GM11168 (cell line): ENCODE measurements around the gene CPB1.
"Not testable (repeated sequence)": the region's sequence is repeated elsewhere in the genome, so short reads cannot be mapped to it uniquely, and the experiment has no call there.

Source experiments
- in situ Hi-C: fragments of 300-500 bp; cut with MboI; formaldehyde crosslinking; loops from one replicate; pipeline ENCODE4 v1.12.0; 2022; ENCODE audit warnings: low sequenced_read_pairs; ENCODE audit not compliant: unreplicated experiment

Gene CPB1

DNA sequence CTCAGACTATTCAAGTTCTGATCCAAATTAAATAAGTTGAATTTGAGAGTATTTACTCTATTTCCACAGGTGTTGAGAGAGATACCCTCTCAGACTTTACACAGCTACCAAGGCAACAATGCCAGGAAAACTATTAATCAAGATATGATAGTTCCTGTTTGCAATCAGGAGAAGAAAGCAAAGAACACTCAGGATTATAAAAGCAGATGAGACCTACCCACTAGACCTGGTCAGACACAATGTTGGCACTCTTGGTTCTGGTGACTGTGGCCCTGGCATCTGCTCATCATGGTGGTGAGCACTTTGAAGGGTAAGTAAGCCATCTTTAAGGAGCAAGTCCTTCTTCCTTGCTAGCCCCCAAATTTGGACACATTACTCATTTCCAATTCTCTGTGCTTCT lies at the start of gene CPB1:
Gene CPB1 (plus strand): TSS at position 227 of the 400 bp plus-strand sequence. CDS start 13 bp downstream, at position 240.
- in situ Hi-C loops = no loop called here

DNA sequence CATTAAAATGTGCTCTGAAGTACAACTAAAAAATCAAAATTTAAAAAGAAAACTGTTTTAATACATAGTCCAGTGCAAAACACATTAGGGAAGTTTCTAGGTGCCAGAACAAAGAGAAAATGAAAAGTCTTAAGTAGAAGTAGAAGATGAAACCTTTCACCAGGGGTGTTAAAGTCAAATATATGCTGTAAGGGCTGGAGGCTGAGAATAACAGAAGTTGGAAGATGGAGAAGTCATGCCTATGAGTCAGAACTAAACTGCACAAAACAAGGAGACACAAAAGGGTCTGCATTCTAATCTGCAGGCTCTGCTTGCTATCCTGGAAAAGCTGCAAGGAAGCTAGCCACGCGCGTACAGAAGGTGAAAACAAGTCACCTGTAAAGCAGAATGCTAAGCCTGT lies 48.7 kb upstream of the CPB1 start:
- in situ Hi-C loops = no loop called here

DNA sequence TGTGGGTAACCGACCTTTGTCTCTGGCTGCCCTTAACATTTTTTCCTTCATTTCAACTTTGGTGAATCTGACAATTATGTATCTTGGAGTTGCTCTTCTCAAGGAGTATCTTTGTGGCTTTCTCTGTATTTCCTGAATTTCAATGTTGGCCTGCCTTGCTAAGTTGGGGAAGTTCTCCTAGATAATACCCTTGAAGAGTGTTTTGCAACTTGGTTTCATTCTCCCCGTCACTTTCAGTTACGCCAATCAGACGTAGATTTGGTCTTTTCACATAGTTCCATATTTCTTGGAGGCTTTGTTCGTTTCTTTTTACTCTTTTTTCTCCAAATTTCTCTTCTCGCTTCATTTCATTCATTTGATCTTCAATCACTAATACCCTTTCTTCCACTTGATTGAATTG lies 42.6 kb upstream of the CPB1 start:
- in situ Hi-C loops = not testable (repeated sequence)

DNA sequence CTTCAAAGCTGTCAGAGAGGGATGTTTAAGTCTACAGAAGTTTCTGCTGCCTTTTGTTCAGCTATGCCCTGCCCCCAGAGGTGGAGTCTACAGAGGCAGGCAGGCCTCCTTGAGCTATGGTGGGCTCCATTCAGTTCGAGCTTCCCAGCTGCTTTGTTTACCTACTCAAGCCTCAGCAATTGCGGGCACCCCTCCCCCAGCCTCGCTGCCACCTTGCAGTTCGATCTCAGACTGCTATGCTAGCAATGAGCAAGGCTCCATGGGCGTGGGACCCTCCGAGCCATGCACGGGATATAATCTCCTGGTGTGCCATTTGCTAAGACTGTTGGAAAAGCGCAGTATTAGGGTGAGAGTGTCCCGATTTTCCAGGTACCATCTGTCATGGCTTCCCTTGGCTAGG lies 41.5 kb upstream of the CPB1 start:
- in situ Hi-C loops = not testable (repeated sequence)

DNA sequence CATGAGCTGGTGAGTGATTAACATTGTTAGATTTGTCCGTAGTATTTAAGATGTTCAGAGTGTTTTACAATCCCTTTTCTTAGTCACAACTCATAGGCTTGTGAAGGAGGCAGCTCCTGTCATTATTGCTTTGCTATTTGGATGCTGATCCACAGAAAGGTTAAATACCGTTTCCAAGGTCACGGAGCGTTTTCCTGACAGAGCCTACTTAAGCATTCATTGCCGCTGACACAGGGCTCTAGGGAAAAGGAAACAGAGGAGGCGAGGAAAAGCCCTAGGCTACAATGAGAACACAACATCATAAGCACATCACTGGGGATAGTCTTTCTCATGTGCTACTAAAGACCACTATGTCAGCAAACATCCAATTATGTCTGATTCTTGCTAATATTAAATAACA lies 38.5 kb upstream of the CPB1 start:
- in situ Hi-C loops = no loop called here

DNA sequence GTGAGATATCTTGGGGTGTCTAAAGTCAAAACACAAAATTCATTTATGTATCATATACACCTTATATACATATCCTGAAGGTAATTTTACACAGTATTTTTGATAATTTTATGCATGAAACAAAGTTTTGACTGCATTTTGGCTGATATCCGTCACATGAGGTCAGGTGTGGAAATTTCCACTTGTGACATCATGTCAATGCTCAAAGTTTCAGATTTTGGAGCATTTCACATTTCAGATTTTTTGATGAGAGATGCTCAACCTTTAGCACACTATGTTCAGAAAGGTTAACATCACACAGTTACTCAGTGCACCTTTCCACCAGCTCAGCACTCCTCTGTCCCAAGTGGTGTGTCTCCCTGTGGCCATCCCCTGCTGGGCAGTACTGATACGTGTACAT lies 37.7 kb upstream of the CPB1 start:
- in situ Hi-C loops = no loop called here

DNA sequence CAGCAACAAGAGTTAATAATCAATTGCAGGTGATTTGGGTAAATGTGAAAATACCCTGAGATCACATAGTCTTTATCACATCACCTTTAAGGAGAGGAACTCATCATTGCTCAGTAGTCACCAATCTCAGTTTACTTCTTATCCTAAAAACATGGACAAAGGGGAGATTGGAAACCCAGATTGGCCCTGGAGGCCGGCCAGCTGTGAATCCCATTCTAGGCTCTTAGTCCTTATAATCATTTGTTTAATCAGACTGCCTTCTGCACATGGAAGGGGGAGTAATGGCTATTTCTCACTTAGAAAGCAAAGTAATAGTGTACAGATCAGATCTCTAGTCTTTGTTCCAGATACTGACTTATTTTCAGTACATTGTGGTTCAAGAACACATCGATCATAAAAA lies 37.2 kb upstream of the CPB1 start:
- in situ Hi-C loops = no loop called here

DNA sequence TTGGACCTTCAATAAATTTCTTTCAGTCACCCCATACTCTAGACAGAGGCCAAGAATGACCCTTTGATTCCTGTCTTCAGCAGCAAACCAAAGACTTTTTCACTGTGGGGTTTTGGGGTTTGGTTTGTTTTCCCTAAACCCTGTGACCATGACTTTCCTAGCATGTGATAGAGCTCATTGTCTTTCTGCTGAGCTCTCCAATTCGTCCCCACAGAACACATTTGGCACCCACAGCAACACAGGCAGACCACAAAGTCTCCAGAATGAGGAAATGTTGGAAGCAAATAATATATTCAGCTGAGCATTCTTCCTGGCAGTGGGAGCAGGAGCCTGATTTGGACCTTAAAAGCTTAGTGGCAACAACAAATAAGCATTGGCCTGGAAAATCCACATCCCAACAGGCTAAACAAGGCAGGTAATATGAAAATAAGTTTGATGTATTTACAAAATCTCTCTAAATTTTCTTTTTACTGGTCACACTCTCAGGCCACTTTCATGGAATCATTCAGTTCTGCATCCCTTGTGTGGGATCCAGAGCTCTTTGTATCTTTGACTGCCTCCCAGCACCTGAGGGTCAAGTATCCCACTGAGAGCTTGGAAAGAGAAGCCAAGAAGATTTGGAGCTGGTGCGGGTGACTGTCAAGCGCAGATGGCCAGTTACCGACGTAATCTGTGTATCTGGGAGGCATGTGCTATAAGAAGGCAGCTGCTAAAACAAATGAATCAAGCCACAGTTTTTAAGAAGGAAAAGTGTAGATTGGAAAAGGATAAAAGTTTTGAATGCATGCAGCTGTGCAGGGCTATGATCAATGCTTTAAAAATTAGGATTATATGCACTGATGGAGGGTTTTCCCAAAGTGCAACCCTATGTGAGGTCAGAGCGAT lies 36.5 kb upstream of the CPB1 start:
- in situ Hi-C loops = no loop called here

DNA sequence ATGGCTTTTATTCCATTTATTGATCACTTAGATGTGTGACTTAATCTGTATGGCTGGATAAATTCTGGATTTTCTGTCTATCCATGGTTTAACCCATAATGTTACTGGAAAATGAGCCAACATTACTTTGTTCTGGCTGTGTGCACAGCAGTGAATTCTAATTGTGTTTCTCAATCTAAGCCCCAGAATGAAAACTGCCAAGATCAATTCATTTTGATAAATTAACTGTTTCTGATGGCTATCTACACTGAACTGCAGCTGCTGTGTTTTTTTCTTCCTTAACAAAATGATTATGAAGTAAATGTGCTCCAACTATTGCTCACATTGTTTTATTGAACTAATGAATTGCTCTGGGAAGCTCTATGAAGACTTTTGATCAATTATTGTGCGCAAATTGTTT lies 35.7 kb upstream of the CPB1 start:
- in situ Hi-C loops = no loop called here

DNA sequence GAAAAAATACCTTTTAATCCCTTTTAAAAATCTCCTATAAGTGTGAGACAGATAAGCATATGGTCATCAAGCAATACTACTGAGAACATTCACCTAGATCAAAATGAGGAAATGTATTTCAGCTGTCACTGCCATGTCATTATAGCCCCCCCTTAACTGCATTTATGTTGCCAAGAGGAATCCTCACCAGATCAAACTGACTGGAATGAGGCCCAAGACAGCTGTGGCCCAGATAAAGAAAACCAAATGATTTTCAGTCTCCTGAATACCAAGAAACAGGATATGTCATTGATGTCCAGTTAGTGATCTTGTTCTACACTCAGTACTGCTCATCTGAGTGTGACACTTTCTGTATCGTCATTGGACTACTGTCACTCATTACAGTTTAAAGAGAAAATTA lies 35.1 kb upstream of the CPB1 start:
- in situ Hi-C loops = no loop called here

DNA sequence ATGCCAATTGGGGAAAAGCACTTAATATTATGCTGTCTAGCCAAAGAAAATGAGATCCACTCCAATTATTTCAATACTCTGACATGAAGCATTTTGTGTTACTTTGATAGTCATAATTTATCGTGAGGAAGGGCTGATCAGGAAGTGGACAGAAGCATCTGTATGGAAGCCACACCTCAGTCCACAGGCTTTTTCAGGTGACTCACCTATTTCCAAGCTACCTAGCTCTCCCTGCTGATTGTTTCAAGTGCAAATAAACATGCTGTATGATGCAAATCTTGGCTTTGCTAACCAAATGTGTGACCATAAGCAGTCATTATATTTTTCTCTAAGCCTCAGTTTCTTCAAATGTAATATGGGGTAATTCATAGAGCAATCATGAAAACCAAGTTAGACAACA lies 30.8 kb upstream of the CPB1 start:
- in situ Hi-C loops = no loop called here

DNA sequence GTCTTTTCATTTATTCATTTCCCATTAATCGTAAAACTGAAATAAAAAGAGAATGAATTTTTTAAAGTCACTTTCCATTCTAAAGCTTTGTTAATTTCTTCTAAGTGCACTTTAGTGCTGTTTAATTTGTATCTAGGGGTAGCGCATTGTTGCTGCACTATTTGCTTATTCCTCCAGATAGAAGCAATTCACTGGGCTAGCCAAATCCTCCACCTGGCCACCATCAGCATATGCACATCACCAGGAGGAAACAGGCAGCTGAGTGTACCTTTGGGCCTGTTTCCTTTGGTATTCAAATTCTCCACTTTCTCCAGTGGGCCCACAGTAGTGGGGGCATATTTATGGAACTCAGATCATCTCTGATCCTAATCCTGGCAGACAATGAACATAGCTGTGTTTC lies 29.8 kb upstream of the CPB1 start:
- in situ Hi-C loops = no loop called here

DNA sequence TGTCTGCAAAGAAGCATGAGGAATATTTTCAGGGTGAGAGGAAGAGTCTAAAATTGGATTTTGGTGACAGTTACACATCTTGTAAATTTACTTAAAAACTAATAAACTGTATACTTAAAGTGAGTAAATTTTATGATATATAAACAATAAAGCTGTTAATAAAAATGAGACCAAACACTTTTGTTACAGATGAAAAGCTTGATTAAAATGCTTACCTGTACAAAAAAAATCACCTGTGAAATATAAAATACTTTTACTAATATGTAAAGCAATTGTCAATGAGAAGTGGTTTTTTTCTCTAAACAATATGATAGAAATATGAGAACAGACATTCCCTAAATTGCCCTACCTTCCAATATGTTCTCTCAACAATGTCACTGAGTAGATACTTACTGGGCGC lies 27.2 kb upstream of the CPB1 start:
- in situ Hi-C loops = no loop called here

DNA sequence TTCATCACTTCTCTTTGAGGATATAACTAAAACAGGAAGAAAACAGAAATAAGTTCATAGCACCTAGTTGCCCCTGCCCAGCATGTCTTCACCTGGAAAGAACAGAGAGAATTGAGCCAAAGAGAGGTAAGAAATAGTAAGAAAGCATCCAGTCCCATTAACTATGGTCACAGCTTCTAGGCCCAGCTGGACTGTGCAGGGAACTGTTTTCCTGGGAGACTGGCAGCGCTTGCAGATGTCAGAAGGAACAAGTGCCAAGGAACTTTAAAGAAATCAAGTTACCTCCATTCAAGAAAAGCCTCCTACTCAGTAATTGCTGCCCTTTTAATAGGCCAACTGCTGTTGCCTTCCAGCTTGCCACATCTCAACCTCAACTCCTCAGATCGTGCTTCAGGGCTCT lies 17.8 kb upstream of the CPB1 start:
- in situ Hi-C loops = no loop called here

DNA sequence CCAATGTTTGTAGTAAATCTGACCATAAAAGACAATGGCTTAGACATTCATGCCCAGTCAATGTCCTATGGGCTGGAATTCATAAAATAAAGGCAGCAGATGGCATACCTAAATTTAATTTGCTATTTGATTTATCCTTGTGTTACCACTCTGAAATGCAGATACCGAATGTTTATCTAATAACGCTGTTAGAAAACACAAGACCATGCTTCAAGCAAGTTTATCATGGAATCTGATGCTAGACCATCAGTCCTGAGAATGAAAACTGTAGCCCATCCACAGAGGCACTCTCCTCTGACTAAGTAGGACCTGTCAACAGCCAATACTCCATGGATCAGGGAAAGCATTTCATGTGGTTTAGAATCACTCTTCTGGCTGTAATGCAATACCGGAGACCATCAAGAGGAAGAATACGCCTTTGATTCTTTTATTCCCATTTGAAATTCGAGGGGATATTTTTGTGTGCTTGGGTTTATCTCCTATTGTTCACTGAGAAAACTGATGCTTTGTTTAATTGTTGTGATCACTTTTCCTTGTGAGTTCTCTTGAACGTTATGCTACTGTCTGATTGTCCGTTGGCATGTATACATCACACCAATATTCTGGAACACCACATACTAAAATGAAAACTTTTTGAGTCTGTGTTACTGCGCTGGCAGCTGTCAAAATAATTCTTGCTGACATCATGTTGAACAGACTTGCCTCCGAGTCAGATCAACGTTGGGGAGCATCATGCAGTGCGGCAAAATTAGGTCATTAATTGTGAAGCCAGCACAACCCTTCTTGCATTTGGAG lies 12.1 kb upstream of the CPB1 start:
- in situ Hi-C loops = no loop called here

DNA sequence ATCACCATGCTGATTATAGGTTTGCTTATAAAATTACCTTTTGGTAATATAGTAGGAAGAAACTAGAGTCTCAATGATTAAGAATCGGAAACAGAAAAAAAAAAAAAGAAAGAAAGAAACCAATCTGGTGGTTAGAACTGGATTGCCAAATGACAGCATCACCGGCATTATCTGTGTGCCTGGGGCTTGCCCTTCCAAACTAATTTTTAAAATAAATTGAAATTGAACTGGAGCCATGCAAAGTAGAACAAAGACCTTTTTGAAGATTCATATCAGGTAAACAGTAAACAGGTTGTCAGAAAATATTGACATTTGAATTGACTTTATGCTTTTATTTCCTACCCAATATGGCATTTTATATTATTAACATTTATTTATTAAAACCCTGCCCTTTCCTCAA lies 11.2 kb upstream of the CPB1 start:
- in situ Hi-C loops = no loop called here

DNA sequence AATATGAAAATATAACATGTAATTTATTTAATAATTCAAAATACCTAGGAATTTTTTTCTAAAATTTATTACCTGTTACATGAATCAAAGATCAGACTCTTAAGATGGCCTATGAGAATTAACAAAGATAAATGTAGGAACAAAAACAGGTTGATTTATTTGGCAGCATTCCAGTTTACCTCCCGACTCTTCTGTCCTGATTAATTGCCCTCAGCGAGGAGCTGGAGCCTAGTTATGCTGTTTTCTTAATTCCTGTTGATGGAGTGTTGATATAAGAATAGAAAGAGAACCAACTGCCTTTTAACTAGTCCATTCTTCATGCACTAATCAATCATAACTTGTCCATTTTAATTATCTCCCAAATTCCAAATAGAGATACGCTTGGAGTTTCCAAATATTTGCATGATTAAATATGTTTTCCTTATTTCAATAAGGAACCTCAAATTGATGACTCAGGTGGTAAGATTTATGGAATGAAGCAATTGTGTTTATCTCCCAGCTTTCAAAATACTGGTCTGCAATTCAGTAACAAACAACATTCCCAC lies 10.6 kb upstream of the CPB1 start:
- in situ Hi-C loops = no loop called here

DNA sequence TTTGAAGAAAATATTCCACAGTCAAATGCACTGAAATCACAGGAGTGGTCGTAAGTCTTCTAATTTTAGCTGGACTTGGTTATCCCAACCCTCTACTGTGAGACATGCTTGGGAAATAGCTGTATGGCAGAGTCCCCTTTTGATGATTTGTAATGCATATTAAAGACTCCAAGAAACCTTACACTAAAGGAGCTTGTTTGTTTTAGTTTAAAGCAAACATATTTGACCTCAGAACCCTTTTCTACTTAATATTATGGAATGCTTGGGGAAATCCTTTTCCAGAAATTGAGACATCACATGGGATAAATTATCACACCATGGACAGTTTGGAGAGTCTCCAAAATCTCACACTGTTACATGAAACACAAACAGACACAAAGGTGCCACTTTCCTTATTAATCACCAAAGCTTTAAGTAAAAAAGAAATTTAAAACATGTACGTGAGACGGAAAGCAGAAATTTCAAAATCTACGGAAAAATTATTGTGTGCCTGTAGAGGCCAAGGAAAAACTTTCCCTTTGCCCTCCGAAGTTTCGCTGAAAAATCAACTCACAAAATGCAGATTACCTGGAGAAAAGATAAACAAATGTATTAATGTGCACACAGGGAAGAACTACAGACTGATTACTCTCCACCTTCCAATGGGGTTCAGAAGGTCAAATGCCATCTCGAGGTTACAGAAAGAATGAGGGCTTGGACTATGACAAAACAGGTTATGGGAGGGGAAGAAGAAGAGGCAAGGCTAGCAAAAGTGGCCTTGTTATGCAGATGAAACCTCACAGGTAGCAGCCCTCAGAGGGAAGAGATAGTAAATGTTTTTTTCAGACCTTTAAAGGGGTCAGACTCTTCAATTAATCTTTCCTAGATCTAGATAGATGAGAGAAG lies 7.0 kb upstream of the CPB1 start:
- in situ Hi-C loops = no loop called here

DNA sequence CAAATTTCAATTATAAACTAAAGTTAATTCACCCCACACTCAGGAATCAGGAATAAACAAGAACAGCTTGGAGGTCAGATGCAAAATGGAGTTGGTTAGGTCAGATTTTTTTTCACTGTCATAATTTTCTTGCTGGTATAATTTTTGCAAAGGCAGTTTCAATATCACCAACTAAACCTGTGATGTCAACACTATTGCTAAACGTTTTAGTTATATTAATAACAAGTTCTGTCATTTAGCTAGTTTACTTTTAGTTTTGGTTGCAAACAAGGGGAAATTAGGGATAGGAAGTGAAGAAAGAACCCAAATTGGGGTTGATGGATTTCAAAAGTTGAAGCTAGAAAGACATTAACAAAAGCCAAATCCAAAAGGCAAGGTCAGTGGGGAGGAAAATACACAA lies 4.6 kb upstream of the CPB1 start:
- in situ Hi-C loops = no loop called here

DNA sequence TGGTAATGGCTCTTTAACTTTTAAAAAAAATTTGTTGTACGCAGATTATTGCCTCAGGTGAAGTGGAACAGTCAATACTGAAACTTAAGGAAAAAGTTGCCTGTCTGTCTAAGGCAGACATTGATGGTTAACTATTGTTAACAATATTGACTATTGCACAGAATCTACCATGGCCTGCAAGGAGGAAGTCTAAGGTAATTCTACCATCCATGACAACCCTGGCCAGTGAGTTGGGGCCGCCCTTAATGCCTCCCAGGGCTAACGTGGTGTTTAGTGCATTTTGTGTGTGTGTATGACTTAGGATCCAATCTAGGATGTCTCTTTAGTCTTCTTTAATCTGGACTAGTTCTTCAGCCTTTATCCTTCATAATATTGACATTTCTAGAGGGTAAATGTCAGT lies 2.1 kb upstream of the CPB1 start:
- in situ Hi-C loops = no loop called here
